Liver (tissue), 9 donors: Measurements from ENCODE around the gene FSCN2. TPM values are rescaled to one million over a fixed set of nuclear protein-coding genes. Genes with fewer than 3 reads are reported as not detected.

Experiments
- DNase-seq: peaks from one replicate; pipeline ENCODE4 v3.0.0-alpha.2; 2017; ENCODE audit warnings: low spot score
- H3K27ac ChIP-seq, 2 donors: one replicate each; pipeline ENCODE4 v1.7.0; 2013; ENCODE audit warnings: inconsistent platforms in 2 of 2, low read length in 2 of 2, control low read depth in 1 of 2, low read depth in 1 of 2, mild to moderate bottlenecking in 1 of 2
- H3K27me3 ChIP-seq, 4 donors: one replicate each; pipeline versions ENCODE4 v1.6.1 to v1.7.0; 2013; ENCODE audit warnings: low read length in 3 of 4, inconsistent platforms in 1 of 4, mild to moderate bottlenecking in 1 of 4, moderate library complexity in 1 of 4; ENCODE audit not compliant: control insufficient read depth in 4 of 4, insufficient read depth in 4 of 4
- H3K36me3 ChIP-seq, 4 donors: one replicate each; pipeline versions ENCODE4 v1.6.1 to v1.7.0; 2013; ENCODE audit warnings: low read length in 3 of 4, mild to moderate bottlenecking in 3 of 4, low read depth in 1 of 4, moderate library complexity in 1 of 4; ENCODE audit not compliant: control insufficient read depth in 4 of 4, insufficient read depth in 3 of 4
- H3K4me1 ChIP-seq, 4 donors: one replicate each; pipeline versions ENCODE4 v1.6.1 to v1.7.0; 2013; ENCODE audit warnings: low read length in 3 of 4, mild to moderate bottlenecking in 3 of 4, moderate library complexity in 1 of 4; ENCODE audit not compliant: control insufficient read depth in 4 of 4, insufficient read depth in 4 of 4
- H3K4me3 ChIP-seq, 3 donors: one replicate each; pipeline versions ENCODE4 v1.6.1 to v1.7.0; 2013; ENCODE audit warnings: low read length in 3 of 3, control low read depth in 1 of 3, low read depth in 1 of 3, mild to moderate bottlenecking in 1 of 3
- H3K9ac ChIP-seq, 2 donors: one replicate each; pipeline ENCODE4 v1.7.0; 2013; ENCODE audit warnings: low read length in 2 of 2, mild to moderate bottlenecking in 2 of 2, moderate library complexity in 2 of 2, control low read depth in 1 of 2, low read depth in 1 of 2
- H3K9me3 ChIP-seq, 4 donors: one replicate each; pipeline versions ENCODE4 v1.6.1 to v1.7.0; 2013; ENCODE audit warnings: low read length in 3 of 4; ENCODE audit not compliant: control insufficient read depth in 4 of 4
- ATF3 ChIP-seq: IDR thresholded peaks from 2 replicates; pipeline ENCODE4 v1.6.1; 2016; ENCODE audit warnings: antibody characterized with exemption
- EGR1 ChIP-seq, 2 donors: IDR thresholded peaks; 2 replicates each; pipeline ENCODE4 v1.6.1; 2016 to 2018; ENCODE audit warnings: antibody characterized with exemption in 2 of 2, low read depth in 2 of 2
- FOXA1 ChIP-seq: IDR thresholded peaks from 2 replicates; pipeline ENCODE4 v1.6.1; 2016; ENCODE audit warnings: antibody characterized with exemption
- FOXA2 ChIP-seq: IDR thresholded peaks from 2 replicates; pipeline ENCODE4 v1.6.1; 2016; ENCODE audit warnings: antibody characterized with exemption
- GABPA ChIP-seq, 2 donors: IDR thresholded peaks in 1 of 2; conservative IDR thresholded peaks in 1 of 2; 2 replicates each; pipeline ENCODE4 v1.6.1; 2016; ENCODE audit warnings: antibody characterized with exemption in 2 of 2, mild to moderate bottlenecking in 1 of 2, moderate library complexity in 1 of 2
- HNF4A ChIP-seq, 2 donors: conservative IDR thresholded peaks; 2 replicates each; pipeline ENCODE4 v1.6.1; 2016; ENCODE audit warnings: antibody characterized with exemption in 2 of 2, mild to moderate bottlenecking in 2 of 2
- HNF4G ChIP-seq: IDR thresholded peaks from 2 replicates; pipeline ENCODE4 v1.6.1; 2016; ENCODE audit warnings: antibody characterized with exemption
- JUND ChIP-seq, 2 donors: IDR thresholded peaks; 2 replicates each; pipeline ENCODE4 v1.6.1; 2016; ENCODE audit warnings: antibody characterized with exemption in 2 of 2
- MAX ChIP-seq: IDR thresholded peaks from 2 replicates; pipeline ENCODE4 v1.6.1; 2016; ENCODE audit warnings: antibody characterized with exemption
- NR2F2 ChIP-seq: IDR thresholded peaks from 2 replicates; pipeline ENCODE4 v1.6.1; 2016; ENCODE audit warnings: antibody characterized with exemption
- RAD21 ChIP-seq, 2 donors: IDR thresholded peaks; 2 replicates each; pipeline ENCODE4 v1.6.1; 2016; ENCODE audit warnings: antibody characterized with exemption in 2 of 2, mild to moderate bottlenecking in 2 of 2
- RXRA ChIP-seq, 2 donors: IDR thresholded peaks; 2 replicates each; pipeline ENCODE4 v1.6.1; 2017 to 2018; ENCODE audit warnings: antibody characterized with exemption in 2 of 2, mild to moderate bottlenecking in 1 of 2
- SP1 ChIP-seq: IDR thresholded peaks from 2 replicates; pipeline ENCODE4 v1.6.1; 2018; ENCODE audit warnings: antibody characterized with exemption, mild to moderate bottlenecking
- TAF1 ChIP-seq: conservative IDR thresholded peaks from 2 replicates; pipeline ENCODE4 v1.6.1; 2016; ENCODE audit warnings: antibody characterized with exemption, mild to moderate bottlenecking
- YY1 ChIP-seq: IDR thresholded peaks from 2 replicates; pipeline ENCODE4 v1.6.1; 2016; ENCODE audit warnings: antibody characterized with exemption, mild to moderate bottlenecking
- ZBTB33 ChIP-seq: IDR thresholded peaks from 2 replicates; pipeline ENCODE4 v1.6.1; 2016; ENCODE audit warnings: antibody characterized with exemption
- WGBS: extraction: QIAGEN DNeasy Blood & Tissue Kit; methylation state at CpG from one replicate; pipeline ENCODE4 v1.1.7; 2013; 5-methylcytosine and 5-hydroxymethylcytosine counted together
- polyA plus RNA-seq, 2 donors: library from polyadenylated mRNA; stranded (reverse) in 1 of 2; unstranded in 1 of 2; fragments of 200-250 nt in 1 of 2; fragments of >200 nt in 1 of 2; fragmentation: Nextera tagmentation in 1 of 2; extraction: Ambion mirVana in 1 of 2; gene quantifications; one replicate each; pipeline versions ENCODE4 v1.2.1 to v1.2.3, GENCODE V29; 2013 to 2015
- total RNA-seq, 2 donors: library from RNA; depleted of rRNA; stranded (reverse); fragments of >200 nt; gene quantifications; one replicate each; pipeline ENCODE4 v1.2.3, GENCODE V29; 2014
- TF ChIP-seq, protein P1 (sequence below): fragments of 150-350 bp; IDR thresholded peaks from 2 replicates; pipeline ENCODE4 v1.5.1; 2017; ENCODE audit warnings: improper control_type of control experiment, low read depth, low read length; ENCODE audit not compliant: missing input control
- TF ChIP-seq, protein P2 (sequence below): IDR thresholded peaks from 2 replicates; pipeline ENCODE4 v1.6.1; 2016; ENCODE audit warnings: antibody characterized with exemption, mild to moderate bottlenecking
- donor health status: healthy.
- donor health status: healthy.
- donor health status: healthy.
- donor health status: healthy.
- donor health status: healthy.

FSCN2 gene
- total and polyA plus RNA-seq, 4 donors, result 0.09 to 0.42 TPM; not detected in 2

GRCh38 chr17:81573794-81574642, 45.8 kb downstream of the FSCN2 start:
- no peak for TF ChIP-seq EGR1 (IDR thresholded peaks at IDR 0.05; ENCODE audit: low read depth in 2 of 2)
- peaks cover 22 to 49% (median 38%) of the 10 kb centered on the region in 4 donors for H3K36me3 ChIP-seq
- no peak for DNase-seq
- no peak overlapping the region for H3K27ac ChIP-seq
- peaks cover 3 to 13% (median 10%) of the 10 kb centered on the region in 4 donors for H3K4me1 ChIP-seq
- H3K9me3 ChIP-seq, result no peaks in the 10 kb centered on the region
- 85% methylated on average over 17 of the region's 17 CpGs for WGBS
- H3K9ac ChIP-seq, result no peak overlapping the region
- no peaks in the 10 kb centered on the region for H3K27me3 ChIP-seq
- H3K4me3 ChIP-seq, result no peak overlapping the region

- no peak overlapping the region for H3K4me3 ChIP-seq
- no peak for DNase-seq
- H3K9ac ChIP-seq, result no peak overlapping the region
- TF ChIP-seq HNF4A (conservative IDR thresholded peaks at IDR 0.05), result no peak
- TF ChIP-seq RAD21 (IDR thresholded peaks at IDR 0.05), result no peak
- no peak for TF ChIP-seq MAX
- no peak for TF ChIP-seq JUND (IDR thresholded peaks at IDR 0.05)
- TF ChIP-seq FOXA2, result no peak
- no peak for TF ChIP-seq YY1
- no peaks in the 10 kb centered on the region for H3K27me3 ChIP-seq
- H3K4me1 ChIP-seq, result peaks cover 3 to 13% (median 8%) of the 10 kb centered on the region in 4 donors
- 72% methylated on average over 8 of the region's 8 CpGs for WGBS
- no peaks in the 10 kb centered on the region for H3K9me3 ChIP-seq
- H3K36me3 ChIP-seq, result peaks cover 22 to 48% (median 35%) of the 10 kb centered on the region in 4 donors
- H3K27ac ChIP-seq, result no peak overlapping the region
Measured at GRCh38 chr17:81574643-81574956, 46.4 kb downstream of the FSCN2 start.

DNA sequence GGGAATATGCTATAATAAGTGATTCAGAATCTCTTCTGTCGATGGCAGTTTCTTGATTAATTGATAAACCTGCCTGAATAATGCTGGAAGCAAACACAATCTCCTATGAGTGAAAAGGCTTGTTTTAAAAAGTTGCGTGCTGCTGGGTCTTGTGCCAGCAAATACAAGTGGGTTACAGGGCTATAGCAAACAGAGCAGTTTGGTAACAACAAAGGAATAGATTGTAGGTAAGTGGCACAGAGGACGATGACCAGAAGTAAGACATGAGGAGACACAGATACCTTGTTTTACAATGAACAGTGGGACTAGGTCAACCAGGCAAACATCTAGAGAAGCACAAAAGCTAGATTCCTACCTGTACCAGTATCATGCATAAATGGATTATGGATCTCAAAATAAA, 47.7 kb downstream of the FSCN2 start:
- 63% methylated on average over 3 of the region's 3 CpGs for WGBS
- no peak for DNase-seq
- Histone ChIP-seq H3K4me3 (no peak overlapping the region), H3K36me3 (peaks cover 16 to 41% (median 26%) of the 10 kb centered on the region in 4 donors), H3K27me3 (no peaks in the 10 kb centered on the region), H3K9me3 (no peaks in the 10 kb centered on the region), H3K27ac (no peak overlapping the region), H3K9ac (no peak overlapping the region), H3K4me1 (peaks cover 3 to 13% (median 8%) of the 10 kb centered on the region in 4 donors)
- TF ChIP-seq HNF4A (conservative IDR thresholded peaks at IDR 0.05), result no peak
- no peak for TF ChIP-seq NR2F2
- TF ChIP-seq, protein P1, sequence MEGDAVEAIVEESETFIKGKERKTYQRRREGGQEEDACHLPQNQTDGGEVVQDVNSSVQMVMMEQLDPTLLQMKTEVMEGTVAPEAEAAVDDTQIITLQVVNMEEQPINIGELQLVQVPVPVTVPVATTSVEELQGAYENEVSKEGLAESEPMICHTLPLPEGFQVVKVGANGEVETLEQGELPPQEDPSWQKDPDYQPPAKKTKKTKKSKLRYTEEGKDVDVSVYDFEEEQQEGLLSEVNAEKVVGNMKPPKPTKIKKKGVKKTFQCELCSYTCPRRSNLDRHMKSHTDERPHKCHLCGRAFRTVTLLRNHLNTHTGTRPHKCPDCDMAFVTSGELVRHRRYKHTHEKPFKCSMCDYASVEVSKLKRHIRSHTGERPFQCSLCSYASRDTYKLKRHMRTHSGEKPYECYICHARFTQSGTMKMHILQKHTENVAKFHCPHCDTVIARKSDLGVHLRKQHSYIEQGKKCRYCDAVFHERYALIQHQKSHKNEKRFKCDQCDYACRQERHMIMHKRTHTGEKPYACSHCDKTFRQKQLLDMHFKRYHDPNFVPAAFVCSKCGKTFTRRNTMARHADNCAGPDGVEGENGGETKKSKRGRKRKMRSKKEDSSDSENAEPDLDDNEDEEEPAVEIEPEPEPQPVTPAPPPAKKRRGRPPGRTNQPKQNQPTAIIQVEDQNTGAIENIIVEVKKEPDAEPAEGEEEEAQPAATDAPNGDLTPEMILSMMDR, result no peak
- TF ChIP-seq TAF1, result no peak
- no peak for TF ChIP-seq SP1
- TF ChIP-seq ATF3, result no peak
- TF ChIP-seq, protein P2, sequence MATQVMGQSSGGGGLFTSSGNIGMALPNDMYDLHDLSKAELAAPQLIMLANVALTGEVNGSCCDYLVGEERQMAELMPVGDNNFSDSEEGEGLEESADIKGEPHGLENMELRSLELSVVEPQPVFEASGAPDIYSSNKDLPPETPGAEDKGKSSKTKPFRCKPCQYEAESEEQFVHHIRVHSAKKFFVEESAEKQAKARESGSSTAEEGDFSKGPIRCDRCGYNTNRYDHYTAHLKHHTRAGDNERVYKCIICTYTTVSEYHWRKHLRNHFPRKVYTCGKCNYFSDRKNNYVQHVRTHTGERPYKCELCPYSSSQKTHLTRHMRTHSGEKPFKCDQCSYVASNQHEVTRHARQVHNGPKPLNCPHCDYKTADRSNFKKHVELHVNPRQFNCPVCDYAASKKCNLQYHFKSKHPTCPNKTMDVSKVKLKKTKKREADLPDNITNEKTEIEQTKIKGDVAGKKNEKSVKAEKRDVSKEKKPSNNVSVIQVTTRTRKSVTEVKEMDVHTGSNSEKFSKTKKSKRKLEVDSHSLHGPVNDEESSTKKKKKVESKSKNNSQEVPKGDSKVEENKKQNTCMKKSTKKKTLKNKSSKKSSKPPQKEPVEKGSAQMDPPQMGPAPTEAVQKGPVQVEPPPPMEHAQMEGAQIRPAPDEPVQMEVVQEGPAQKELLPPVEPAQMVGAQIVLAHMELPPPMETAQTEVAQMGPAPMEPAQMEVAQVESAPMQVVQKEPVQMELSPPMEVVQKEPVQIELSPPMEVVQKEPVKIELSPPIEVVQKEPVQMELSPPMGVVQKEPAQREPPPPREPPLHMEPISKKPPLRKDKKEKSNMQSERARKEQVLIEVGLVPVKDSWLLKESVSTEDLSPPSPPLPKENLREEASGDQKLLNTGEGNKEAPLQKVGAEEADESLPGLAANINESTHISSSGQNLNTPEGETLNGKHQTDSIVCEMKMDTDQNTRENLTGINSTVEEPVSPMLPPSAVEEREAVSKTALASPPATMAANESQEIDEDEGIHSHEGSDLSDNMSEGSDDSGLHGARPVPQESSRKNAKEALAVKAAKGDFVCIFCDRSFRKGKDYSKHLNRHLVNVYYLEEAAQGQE, result no peak
- no peak for TF ChIP-seq JUND (IDR thresholded peaks at IDR 0.05)
- TF ChIP-seq ZBTB33, result no peak
- no peak for TF ChIP-seq HNF4G
- TF ChIP-seq MAX, result no peak
- no peak for TF ChIP-seq FOXA1
- no peak for TF ChIP-seq EGR1 (IDR thresholded peaks at IDR 0.05; ENCODE audit: low read depth in 2 of 2)
- no peak for TF ChIP-seq FOXA2
- TF ChIP-seq YY1, result no peak
- no peak for TF ChIP-seq GABPA (IDR thresholded peaks at IDR 0.05 in 1 of 2, conservative IDR thresholded peaks at IDR 0.05 in 1 of 2)
- TF ChIP-seq RAD21 (IDR thresholded peaks at IDR 0.05), result no peak
- TF ChIP-seq RXRA (IDR thresholded peaks at IDR 0.05), result no peak
